ENCODE results near the gene LRRC36. TPM values are rescaled to one million over a fixed set of nuclear protein-coding genes. Genes with fewer than 3 reads are reported as not detected.

LRRC36 gene
- total and polyA plus RNA-seq, 2 donors (not counting 3 experiments of a cell fraction or from before 2014, with no cell fraction given), result 0.30 to 2.0 TPM

DNA sequence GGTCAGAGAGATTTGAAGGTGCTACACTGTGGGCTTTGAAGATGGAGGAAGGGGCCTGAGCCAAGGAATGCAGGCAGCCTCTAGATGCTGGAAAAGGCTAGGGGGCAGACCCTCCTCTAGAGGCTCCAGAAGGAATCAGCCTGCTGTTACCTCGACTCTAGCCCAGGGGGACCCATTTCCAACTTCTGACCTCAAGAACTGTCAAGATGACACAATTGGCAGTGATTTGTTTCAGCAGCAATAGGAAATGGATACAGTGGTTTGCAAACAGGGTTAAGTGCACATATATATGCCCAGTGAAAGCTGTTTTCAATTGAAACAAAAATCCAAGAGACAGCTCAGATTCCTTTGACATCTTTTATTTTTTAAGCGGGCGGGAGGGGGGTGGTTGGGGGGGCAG, 93.3 kb downstream of the LRRC36 start:
- no peak overlapping the region for H3K4me2 ChIP-seq (ENCODE audit: insufficient read depth, low read length)
- H3K36me3 ChIP-seq (ENCODE audit: control insufficient read depth in 2 of 2, extremely low read depth in 1 of 2, insufficient read depth in 2 of 2, low read length in 2 of 2), result no peaks in the 10 kb centered on the region
- TF ChIP-seq, protein P1, sequence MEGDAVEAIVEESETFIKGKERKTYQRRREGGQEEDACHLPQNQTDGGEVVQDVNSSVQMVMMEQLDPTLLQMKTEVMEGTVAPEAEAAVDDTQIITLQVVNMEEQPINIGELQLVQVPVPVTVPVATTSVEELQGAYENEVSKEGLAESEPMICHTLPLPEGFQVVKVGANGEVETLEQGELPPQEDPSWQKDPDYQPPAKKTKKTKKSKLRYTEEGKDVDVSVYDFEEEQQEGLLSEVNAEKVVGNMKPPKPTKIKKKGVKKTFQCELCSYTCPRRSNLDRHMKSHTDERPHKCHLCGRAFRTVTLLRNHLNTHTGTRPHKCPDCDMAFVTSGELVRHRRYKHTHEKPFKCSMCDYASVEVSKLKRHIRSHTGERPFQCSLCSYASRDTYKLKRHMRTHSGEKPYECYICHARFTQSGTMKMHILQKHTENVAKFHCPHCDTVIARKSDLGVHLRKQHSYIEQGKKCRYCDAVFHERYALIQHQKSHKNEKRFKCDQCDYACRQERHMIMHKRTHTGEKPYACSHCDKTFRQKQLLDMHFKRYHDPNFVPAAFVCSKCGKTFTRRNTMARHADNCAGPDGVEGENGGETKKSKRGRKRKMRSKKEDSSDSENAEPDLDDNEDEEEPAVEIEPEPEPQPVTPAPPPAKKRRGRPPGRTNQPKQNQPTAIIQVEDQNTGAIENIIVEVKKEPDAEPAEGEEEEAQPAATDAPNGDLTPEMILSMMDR (IDR thresholded peaks at IDR 0.05; ENCODE audit: extremely low read depth in 1 of 2, insufficient read depth in 1 of 2, low read depth in 1 of 2, low read length in 2 of 2), result no peak
- TF ChIP-seq POLR2AphosphoS5 (IDR thresholded peaks at IDR 0.05; ENCODE audit: insufficient read depth, low read depth, low read length) (no peak), JUN (IDR thresholded peaks at IDR 0.05; ENCODE audit: borderline replicate concordance, insufficient read depth, insufficient read length, low read depth) (no peak), GATA2 (IDR thresholded peaks at IDR 0.05; ENCODE audit: insufficient read depth, insufficient read length, low read depth, low read length) (no peak), POLR2A (IDR thresholded peaks at IDR 0.05; ENCODE audit: low read depth, low read length) (no peak)
- TF ChIP-seq, protein P2, sequence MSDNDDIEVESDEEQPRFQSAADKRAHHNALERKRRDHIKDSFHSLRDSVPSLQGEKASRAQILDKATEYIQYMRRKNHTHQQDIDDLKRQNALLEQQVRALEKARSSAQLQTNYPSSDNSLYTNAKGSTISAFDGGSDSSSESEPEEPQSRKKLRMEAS (IDR thresholded peaks at IDR 0.05; ENCODE audit: insufficient read depth, insufficient read length), result no peak
- dilution Hi-C loops (cut with MboI; ENCODE audit: extremely low pct_ligation_motif_present, low sequenced_read_pairs) (no loop called here), intact Hi-C loops (cut with micrococcal nuclease) (no loop called here)
- POLR2A ChIA-PET, result no interaction called here
- DNase-seq (ENCODE audit: low read depth, low spot score), result no peak
- H3K9me3 ChIP-seq (replicated peaks; ENCODE audit: control insufficient read depth, insufficient read depth, low read length), result no peaks in the 10 kb centered on the region
- no peak for FAIRE-seq
- H3K9ac ChIP-seq (replicated peaks; ENCODE audit: extremely low read depth, insufficient read depth, low read length), result no peak overlapping the region
- no peak overlapping the region for H3K4me3 ChIP-seq (replicated peaks in 1 of 3; ENCODE audit: insufficient read depth in 1 of 3, low read depth in 1 of 3, low read length in 3 of 3)
- H4K20me1 ChIP-seq (replicated peaks; ENCODE audit: control insufficient read depth, extremely low read depth, insufficient read depth, low read length), result no peaks in the 10 kb centered on the region
- no peak overlapping the region for H3K27ac ChIP-seq (ENCODE audit: insufficient read depth, low read depth, low read length)
- H3K4me1 ChIP-seq (ENCODE audit: control insufficient read depth, extremely low read depth, insufficient read depth, low read length), result peaks cover 5% of the 10 kb centered on the region
- no peaks in the 10 kb centered on the region for H3K9me1 ChIP-seq (replicated peaks; ENCODE audit: control insufficient read depth, extremely low read depth, insufficient read depth, low read length)
- no peak overlapping the region for H2AFZ ChIP-seq (ENCODE audit: low read depth, low read length)
- peaks cover 9 to 18% of the 10 kb centered on the region in 2 experiments for H3K27me3 ChIP-seq (ENCODE audit: control insufficient read depth in 2 of 2, insufficient read depth in 2 of 2, low read length in 2 of 2)
- BruUV-seq (replicated peaks), result no TSS peak
- CTCF ChIA-PET, result interaction anchor here (0.6 kb wide), 2 partner anchors 24 to 93 kb away, joined by 3 to 4 read pairs; partner anchors contain the start of genes KCTD19 and LRRC36
- no peaks in the 10 kb centered on the region for H3K79me2 ChIP-seq (ENCODE audit: control insufficient read depth, insufficient read depth, low read length)
